ENCODE measurements around the gene ZCCHC14. TPM values are rescaled to one million over a fixed set of nuclear protein-coding genes. Genes with fewer than 3 reads are reported as not detected.

Gene ZCCHC14
- total RNA-seq, 4 donors from 2014 or later: 21.8 to 64.0 (median 28.8) TPM

DNA sequence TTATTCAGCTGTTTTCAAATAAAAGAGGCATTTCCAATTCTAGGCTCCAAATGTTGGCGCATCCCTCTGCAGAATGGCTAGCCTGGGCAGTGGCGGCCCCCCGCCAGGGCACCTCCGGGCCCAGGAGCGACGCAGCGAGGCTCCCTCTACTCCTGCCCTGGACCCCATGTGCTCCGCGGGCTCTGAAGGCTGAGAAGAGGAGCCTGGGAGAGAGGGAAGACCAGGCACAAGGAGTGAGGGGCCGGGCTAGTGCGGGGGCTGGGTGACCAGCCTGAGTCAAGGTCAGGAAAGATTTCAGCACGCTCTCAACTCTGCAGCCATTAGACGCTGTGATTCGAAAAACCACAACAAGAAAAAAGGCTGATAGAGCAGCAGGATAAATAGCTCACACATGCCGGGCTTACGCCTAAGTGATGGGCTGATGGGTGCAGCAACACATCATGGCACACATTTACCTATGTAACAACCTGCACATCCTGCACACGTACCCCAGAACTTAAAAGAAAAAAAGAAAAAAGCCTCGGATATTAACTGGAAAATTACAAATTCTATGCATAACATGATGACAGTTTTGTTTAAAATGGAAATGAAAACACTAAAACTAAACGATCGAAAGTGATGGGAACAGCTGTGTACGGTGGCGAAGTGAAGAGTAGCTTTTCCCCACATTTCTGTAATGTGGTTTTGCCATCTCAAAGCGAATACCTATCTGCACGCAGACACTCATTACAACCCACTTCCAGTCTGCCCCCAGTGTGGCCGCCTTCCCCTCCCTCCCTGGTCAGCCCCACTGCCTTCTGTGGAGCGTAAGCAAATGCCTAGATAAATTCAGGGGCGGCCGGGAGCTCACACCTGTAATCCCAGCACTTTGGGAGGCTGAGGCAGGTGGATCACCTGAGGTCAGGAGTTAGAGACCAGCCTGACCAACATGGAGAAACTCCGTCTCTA, 56.3 kb downstream of the ZCCHC14 start:
- TF ChIP-seq EP300 (IDR thresholded peaks at IDR 0.05): no peak
- TF ChIP-seq POLR2AphosphoS5 (IDR thresholded peaks at IDR 0.05): no peak
- no peak for TF ChIP-seq POLR2A (IDR thresholded peaks at IDR 0.05)
- TF ChIP-seq, protein P1, sequence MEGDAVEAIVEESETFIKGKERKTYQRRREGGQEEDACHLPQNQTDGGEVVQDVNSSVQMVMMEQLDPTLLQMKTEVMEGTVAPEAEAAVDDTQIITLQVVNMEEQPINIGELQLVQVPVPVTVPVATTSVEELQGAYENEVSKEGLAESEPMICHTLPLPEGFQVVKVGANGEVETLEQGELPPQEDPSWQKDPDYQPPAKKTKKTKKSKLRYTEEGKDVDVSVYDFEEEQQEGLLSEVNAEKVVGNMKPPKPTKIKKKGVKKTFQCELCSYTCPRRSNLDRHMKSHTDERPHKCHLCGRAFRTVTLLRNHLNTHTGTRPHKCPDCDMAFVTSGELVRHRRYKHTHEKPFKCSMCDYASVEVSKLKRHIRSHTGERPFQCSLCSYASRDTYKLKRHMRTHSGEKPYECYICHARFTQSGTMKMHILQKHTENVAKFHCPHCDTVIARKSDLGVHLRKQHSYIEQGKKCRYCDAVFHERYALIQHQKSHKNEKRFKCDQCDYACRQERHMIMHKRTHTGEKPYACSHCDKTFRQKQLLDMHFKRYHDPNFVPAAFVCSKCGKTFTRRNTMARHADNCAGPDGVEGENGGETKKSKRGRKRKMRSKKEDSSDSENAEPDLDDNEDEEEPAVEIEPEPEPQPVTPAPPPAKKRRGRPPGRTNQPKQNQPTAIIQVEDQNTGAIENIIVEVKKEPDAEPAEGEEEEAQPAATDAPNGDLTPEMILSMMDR (IDR thresholded peaks at IDR 0.05): no peak
- H3K27me3 ChIP-seq: no peaks in the 10 kb centered on the region
- no peak for DNase-seq (ENCODE audit: low spot score in 2 of 2)
- no peak overlapping the region for H3K4me3 ChIP-seq
- H3K36me3 ChIP-seq: peaks cover 9% of the 10 kb centered on the region
- H3K27ac ChIP-seq: peak overlapping the region; percentile 27
- H3K9me3 ChIP-seq: no peaks in the 10 kb centered on the region
- 64% methylated on average over 27 of the region's 29 CpGs for WGBS
- H3K4me1 ChIP-seq: peaks cover 10% of the 10 kb centered on the region

DNA sequence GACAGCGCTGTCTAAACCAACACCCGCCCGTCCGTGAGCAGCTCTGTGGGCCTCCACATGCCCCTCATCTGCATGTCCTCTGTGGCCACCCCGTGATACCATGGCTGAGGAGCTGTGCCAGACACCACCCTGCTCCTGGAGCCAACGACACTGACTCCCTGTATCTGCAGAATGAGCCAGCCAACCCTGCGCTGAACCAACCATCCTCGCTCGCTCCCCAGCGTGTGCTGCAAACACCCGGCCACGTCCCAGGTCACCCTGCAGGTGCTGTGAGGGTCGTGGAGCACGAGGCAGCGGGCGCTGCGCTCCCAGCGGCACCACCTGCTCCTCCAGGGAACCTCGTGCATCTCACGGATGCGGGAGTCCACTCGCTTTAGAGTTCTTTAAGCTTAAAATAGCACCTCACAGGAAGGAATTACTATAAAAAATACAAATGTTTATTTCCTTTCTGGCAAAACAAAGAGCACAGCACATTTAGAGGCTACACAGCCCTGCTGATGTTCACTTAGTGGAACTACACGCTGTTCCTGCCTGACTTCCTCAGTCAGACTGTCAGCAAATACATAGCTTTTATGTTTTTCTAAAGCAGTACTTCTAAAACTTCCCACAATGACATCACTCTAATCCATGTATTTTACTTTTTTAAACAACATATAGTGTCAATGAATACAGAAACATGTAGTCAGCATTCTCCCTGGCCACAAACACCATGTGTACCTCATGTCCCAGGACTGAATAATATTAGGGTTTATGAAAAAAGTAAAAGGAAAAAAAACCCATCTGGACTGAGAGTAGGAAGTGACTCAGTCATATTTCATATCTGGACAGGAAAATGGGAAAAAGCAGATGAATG, 57.2 kb downstream of the ZCCHC14 start:
- Histone ChIP-seq H3K27ac (peak overlapping the region; percentile 27), H3K36me3 (peaks cover 10% of the 10 kb centered on the region), H3K9me3 (no peaks in the 10 kb centered on the region), H3K27me3 (no peaks in the 10 kb centered on the region), H3K4me1 (peaks cover 10% of the 10 kb centered on the region), H3K4me3 (peak overlapping the region; percentile 6)
- no peak for DNase-seq (ENCODE audit: low spot score in 2 of 2)
- TF ChIP-seq, protein P1 (IDR thresholded peaks at IDR 0.05): no peak
- no peak for TF ChIP-seq EP300 (IDR thresholded peaks at IDR 0.05)
- no peak for TF ChIP-seq POLR2A (IDR thresholded peaks at IDR 0.05)
- no peak for TF ChIP-seq POLR2AphosphoS5 (IDR thresholded peaks at IDR 0.05)
- WGBS: 72% methylated on average over 20 of the region's 23 CpGs

DNA sequence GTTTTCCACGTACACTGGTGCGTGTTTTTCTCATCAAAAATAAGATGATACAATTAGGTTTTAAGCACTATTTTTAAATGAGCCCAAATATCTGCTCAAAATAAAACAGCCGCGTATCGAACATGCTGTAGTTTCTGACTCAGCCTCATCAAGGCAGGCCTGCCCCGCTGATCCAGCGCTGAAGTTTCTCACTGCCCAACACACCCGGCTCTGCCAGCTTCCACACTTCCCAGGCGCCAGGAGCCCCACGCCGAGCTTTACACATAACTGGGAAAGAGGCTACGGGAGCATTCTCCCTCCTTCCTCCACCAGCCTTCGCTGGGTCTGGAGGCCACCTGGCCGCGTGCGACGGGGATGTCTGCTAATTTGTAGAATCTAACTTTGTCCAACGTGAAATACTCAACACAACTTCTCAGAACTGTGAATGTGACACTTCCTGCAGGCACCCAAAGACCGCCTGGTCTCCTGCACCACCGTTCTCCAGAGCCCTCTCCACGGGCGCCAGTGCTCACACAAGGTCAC, 58.6 kb downstream of the ZCCHC14 start:
- H3K27ac ChIP-seq: no peak overlapping the region
- H3K27me3 ChIP-seq: no peaks in the 10 kb centered on the region
- H3K36me3 ChIP-seq: peaks cover 10% of the 10 kb centered on the region
- H3K9me3 ChIP-seq: no peaks in the 10 kb centered on the region
- 85% methylated on average over 22 of the region's 22 CpGs for WGBS
- no peak overlapping the region for H3K4me3 ChIP-seq
- no peak for TF ChIP-seq EP300 (IDR thresholded peaks at IDR 0.05)
- TF ChIP-seq, protein P1 (IDR thresholded peaks at IDR 0.05): no peak
- no peak for TF ChIP-seq POLR2A (IDR thresholded peaks at IDR 0.05)
- TF ChIP-seq POLR2AphosphoS5 (IDR thresholded peaks at IDR 0.05): no peak
- no peak for DNase-seq (ENCODE audit: low spot score in 2 of 2)
- H3K4me1 ChIP-seq: peaks cover 10% of the 10 kb centered on the region

DNA sequence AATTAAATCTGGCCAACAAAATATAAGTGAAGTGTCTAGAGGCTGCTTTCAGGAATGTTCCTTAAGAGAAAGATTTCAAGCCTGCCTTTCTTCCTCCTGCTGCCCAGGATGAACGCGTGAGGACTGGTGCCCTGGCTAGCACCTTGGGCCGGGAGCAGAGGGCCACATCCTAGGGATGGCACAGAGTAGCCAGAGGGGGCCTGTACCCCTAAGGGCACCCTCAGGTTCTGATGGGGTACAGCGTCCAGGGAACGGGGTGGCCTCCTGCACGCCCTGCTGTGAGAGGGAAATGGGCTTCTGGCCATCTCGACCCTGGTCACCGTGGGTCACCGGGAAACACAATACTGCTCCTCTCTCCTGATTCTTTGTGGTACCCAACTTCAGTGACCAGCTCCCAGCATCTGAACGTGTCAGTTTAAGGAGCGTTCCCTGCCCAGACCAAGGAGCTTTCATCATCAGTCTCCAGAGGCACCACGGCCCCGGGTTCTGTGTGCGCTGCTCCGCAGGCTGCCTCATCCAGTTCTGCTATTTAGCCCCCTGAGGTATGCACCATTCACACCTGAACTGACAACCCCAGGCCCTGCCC, 60.4 kb downstream of the ZCCHC14 start:
- Histone ChIP-seq H3K27ac (no peak overlapping the region), H3K36me3 (peaks cover 13% of the 10 kb centered on the region), H3K9me3 (no peaks in the 10 kb centered on the region), H3K4me1 (peaks cover 10% of the 10 kb centered on the region), H3K4me3 (no peak overlapping the region), H3K27me3 (no peaks in the 10 kb centered on the region)
- WGBS: 87% methylated on average over 7 of the region's 15 CpGs
- no peak for TF ChIP-seq EP300 (IDR thresholded peaks at IDR 0.05)
- no peak for TF ChIP-seq POLR2A (IDR thresholded peaks at IDR 0.05)
- TF ChIP-seq POLR2AphosphoS5 (IDR thresholded peaks at IDR 0.05): no peak
- TF ChIP-seq, protein P1 (IDR thresholded peaks at IDR 0.05): no peak
- no peak for DNase-seq (ENCODE audit: low spot score in 2 of 2)
